Activated CD8-positive, alpha-beta memory T cell treated with anti-CD3 and anti-CD28 coated beads for 36 hours (primary cell): ENCODE data around the gene MRC1. TPM values are rescaled to one million over a fixed set of nuclear protein-coding genes. Genes with fewer than 3 reads are reported as not detected.
"Not testable (repeated sequence)": the region's sequence is repeated elsewhere in the genome, so short reads cannot be mapped to it uniquely, and the experiment has no call there.

Experiments
- CTCF ChIA-PET: fragments of 350-600 bp; sonication (Branson Sonifier 250); formaldehyde crosslinking; loops from one replicate; lab custom pipeline; 2021; ENCODE audit warnings: antibody characterized with exemption; lab: Charles Lee
- POLR2A ChIA-PET: fragments of 350-600 bp; sonication (Branson Sonifier 250); formaldehyde crosslinking; loops from one replicate; lab custom pipeline; 2021; ENCODE audit warnings: antibody characterized with exemption; lab: Charles Lee
- total RNA-seq, 2 experiments: library from RNA; stranded (reverse); gene quantifications; one replicate each; pipeline ENCODE4 v1.2.3, GENCODE V29; 2021

The MRC1 gene
- total RNA-seq, 2 experiments from 2014 or later: 0.04 TPM; not detected in 1

GRCh38 chr10:17880601-17881000, 71.5 kb downstream of the MRC1 start:
- ChIA-PET CTCF (no interaction called here), POLR2A (no interaction called here)

DNA sequence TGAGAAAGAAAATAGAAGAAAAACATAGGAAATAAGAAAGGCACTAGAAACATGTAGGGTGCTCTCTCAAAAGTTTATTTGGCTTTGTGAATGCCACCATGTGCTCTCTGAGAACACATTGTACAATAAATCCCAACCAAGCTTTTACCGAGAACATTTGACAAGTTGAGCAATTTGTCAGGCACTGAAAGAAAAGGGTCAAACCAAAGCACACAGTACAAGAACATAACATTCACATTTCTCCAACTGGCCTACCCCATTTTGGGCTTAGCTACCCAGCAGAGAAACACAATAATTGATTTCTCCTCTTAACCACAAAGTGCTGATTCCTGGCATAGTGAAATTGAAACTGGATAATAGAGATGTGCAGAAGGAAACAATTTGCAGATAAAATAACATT, 73.4 kb downstream of the MRC1 start:
- CTCF ChIA-PET: no interaction called here
- POLR2A ChIA-PET: no interaction called here

- CTCF ChIA-PET: no interaction called here
- POLR2A ChIA-PET: no interaction called here
Measured at GRCh38 chr10:17883621-17884020, 74.5 kb downstream of the MRC1 start.

DNA sequence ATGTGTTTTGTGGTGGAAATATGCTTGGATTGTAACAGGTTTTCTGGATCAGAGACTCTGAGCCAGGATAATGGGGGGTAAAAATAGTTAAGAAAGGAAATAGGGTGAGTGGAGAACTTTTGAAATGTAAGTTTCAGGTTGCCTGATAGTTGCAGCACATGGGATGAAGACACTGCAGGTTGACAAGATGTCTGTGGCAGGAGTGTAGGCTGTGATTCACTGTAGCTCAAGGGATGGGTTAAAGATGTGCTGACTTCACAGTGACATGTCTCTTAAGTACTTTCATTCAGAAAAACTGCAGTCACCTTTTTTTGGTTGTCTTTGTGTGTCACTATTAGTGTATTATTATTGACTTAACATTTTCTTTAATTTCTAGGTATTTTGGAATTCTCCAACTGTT, 79.0 kb downstream of the MRC1 start:
- POLR2A ChIA-PET: no interaction called here
- CTCF ChIA-PET: no interaction called here

DNA sequence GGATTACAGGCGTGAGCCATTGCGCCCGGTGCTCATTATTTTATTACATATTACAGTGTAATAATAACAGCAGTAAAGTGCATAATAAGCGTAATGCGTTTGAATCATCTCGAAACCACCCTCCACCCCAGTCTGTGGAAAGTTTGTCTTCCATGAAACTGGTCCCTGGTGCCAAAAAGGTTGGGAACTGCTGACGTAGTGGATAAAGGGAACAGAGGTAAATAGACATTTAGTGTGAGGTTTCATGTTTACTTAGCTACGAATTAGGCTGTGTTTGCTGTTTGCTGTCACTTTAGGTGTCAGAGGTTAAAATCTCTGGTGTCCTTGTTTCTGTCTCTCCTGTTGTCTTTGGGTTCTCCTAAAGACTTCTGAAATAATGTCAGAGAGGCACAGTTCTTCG, 82.3 kb downstream of the MRC1 start:
- ChIA-PET POLR2A (no interaction called here), CTCF (no interaction called here)

DNA sequence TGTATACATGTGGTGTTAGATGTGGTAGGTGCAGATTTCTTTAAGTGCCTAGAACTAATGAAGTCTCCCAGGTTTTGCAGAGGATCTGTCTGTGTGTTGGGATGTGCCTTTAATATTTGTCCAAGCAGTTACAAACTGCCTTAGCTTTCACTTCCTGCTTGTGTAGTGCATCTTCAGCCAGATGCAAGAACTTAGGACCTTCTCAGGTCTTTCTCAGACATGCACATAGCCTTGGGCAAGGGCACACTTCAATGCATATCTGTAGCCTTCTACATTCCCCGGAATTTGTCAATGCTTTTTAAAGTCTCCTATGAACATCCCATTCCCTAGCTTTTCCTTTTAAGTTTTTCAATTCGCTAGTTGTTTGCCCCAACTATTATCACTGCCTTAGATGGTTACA, 95.4 kb downstream of the MRC1 start:
- POLR2A ChIA-PET: no interaction called here
- CTCF ChIA-PET: no interaction called here

- ChIA-PET POLR2A (no interaction called here), CTCF (no interaction called here)
Measured at GRCh38 chr10:17905491-17905890, 96.3 kb downstream of the MRC1 start.

DNA sequence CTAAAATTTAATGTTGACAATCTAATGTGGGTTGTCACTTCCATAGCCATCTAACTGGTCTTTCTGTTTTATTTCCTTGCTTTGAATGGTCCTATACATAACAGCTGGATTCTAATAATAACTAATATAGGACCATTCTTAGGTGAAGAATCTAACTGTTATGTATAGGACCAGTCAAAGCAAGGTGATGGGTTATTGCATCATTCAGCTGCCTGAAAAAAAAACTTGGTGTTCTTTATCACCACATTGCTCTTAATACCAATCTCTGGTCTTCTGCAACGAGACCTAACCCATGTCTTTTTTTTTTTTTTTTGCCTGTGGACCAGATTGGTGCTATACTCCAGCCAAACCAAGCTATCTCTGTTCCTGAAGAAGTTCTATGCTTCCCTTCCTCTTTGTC, 96.9 kb downstream of the MRC1 start:
- CTCF ChIA-PET: no interaction called here

GRCh38 chr10:17907641-17908040, 98.5 kb downstream of the MRC1 start:
- ChIA-PET POLR2A (no interaction called here), CTCF (no interaction called here)

More for the DNA sequence above, 96.9 kb downstream of the MRC1 start:
- POLR2A ChIA-PET: no interaction called here

GRCh38 chr10:17910125-17910789, 101.1 kb downstream of the MRC1 start:
- ChIA-PET CTCF (no interaction called here), POLR2A (no interaction called here)

- CTCF ChIA-PET: no interaction called here
- POLR2A ChIA-PET: no interaction called here
Measured at GRCh38 chr10:17912754-17913153, 103.6 kb downstream of the MRC1 start.

- CTCF ChIA-PET: no interaction called here
- POLR2A ChIA-PET: no interaction called here
Measured at GRCh38 chr10:17913604-17914003, 104.5 kb downstream of the MRC1 start.

DNA sequence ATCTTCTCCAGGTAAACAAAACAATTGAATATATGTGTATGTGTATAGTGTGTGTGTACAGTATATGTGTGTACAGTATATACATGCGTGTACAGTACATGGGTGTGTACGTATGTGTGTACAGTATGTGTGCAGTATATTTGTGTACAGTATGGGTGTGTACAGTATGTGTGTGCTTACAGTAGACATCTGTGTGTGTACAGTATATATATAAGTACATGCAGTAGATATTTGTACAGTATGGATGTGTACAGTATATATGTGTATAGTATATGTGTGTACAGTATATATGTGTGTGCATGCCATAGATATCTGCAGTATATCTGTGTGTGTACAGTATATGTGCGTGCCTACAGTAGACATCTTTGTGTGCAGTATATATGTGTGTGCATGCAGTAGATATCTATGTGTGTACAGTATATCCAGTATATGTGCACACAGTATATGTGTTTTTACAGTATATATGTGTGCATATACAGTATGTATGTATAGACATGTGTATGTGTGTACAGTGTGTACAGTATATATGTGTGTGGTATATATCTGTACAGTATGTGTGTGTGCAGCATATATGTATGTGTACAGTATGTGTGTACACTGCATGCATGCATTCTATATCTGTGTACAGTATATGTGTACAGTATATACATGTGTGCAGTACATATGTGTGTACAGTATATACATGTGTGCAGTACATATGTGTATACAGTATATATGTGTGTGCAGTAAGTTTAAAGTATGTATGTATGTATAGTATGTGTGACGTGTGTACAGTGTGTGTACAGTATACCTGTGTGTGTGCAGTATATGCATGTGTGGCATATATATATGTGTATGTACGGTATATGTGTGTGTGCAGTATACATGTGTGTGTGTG, 105.3 kb downstream of the MRC1 start:
- CTCF ChIA-PET: no interaction called here
- POLR2A ChIA-PET: no interaction called here

DNA sequence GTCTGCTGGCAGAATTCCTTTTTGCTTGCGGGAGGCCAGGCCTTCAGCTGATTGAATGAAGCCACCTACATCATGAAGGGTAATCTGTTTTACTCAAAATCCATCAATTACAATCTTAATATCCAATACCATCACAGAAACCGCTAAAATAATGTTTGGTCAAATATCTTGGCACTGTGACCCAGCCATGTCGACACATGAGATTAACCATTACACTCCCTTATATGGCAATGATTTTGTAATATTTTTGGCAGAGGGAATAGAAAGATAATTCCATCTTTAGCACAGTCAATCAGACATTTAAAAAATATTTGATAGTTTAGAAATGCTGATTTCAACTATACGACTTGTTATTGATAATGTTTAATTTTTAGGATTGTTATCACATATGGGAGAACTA, 106.0 kb downstream of the MRC1 start:
- POLR2A ChIA-PET: no interaction called here

DNA sequence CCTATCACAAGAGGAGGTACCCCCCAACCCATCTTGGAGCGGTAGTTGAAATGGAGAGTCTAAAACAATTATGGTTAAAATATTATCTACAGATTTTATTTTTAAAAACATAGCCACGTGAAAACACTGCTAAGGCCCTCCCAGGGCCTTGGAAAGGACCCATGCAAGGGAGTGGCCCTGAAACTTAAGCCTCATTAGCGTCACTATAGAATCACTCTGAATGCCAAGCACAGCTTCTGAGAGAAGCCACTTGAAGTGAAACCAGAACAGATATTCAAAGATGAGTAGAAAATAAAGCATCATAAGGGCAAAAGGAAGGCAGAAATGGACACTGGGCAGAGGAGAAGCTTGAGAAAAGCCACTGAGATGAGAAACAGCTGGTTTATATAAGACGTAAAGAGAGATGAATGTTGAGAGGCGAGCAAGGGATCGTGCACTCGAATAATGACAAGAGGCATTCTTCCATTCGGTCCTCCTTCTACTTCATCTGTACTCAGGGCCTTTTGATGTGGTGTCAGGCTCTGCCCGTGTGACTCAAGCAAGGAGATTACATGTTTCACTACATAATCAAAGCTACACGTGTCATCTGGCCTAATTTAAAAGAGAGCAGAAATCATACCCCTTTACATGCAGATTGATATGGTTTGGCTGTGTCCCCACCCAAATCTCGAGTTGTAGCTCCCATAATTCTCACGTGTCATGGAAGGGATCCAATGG, 109.2 kb downstream of the MRC1 start:
- POLR2A ChIA-PET: no interaction called here
- CTCF ChIA-PET: no interaction called here

More for the DNA sequence above, 106.0 kb downstream of the MRC1 start:
- CTCF ChIA-PET: no interaction called here

- POLR2A ChIA-PET: no interaction called here
- CTCF ChIA-PET: interaction anchor here (0.6 kb wide), 1 partner anchor 27 kb away, joined by 3 read pairs; no protein-coding TSS in a partner anchor
Measured at GRCh38 chr10:17921378-17921777, 112.2 kb downstream of the MRC1 start.

GRCh38 chr10:17923728-17924127, 114.6 kb downstream of the MRC1 start:
- CTCF ChIA-PET: no interaction called here
- POLR2A ChIA-PET: no interaction called here

DNA sequence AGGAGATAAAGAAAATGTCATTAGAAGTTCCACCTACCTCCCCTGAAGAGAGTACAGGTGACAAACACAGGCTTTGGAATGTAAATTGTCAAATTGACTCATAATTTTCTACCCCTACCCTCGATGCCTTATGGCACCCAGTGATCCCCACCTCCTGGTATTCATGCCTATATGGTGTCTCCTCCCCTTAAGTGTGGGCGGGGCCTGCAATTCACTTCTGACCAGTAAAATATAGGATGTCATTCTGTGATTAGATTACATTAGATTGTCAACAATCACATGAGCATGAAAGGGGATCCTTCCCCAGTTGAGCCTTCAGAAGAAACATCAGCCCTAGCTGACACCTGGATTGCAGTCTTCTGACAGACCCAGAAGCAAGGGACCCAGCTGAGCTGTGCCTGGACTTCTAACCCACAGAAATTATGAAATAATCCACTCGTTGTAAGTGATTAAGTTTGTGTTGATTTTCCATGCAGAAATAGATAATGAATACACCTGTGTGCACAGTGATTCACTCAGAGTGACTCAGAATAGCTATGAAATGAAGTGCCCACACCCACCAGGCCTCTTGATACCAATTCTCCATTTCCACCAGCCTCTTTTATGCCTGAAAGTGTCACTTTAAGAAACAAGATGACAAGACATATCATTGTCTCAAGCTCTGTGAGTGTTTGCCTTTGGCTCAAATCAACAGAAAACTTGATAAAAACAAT, 134.0 kb downstream of the MRC1 start:
- POLR2A ChIA-PET: no interaction called here
- CTCF ChIA-PET: no interaction called here

- POLR2A ChIA-PET, CTCF ChIA-PET: not testable (repeated sequence)
Measured at GRCh38 chr10:17950269-17950668, 141.1 kb downstream of the MRC1 start.

- CTCF ChIA-PET: no interaction called here
- POLR2A ChIA-PET: no interaction called here
Measured at GRCh38 chr10:17950726-17951125, 141.6 kb downstream of the MRC1 start.
